NOMO-1 treated with dmso at 0.1 percent for 144 hours (cell line): ENCODE results near the gene ITGAL.
"Not testable (repeated sequence)": the region's sequence is repeated elsewhere in the genome, so short reads cannot be mapped to it uniquely, and the experiment has no call there.

Experiments
- DNase-seq: peaks from one replicate; lab custom pipeline; 2025; ENCODE audit not compliant: unreplicated experiment; lab: John Stamatoyannopoulos, UW

Gene ITGAL

GRCh38 chr16:30491744-30492308 is 19.3 kb downstream of the ITGAL start:
- no peak for DNase-seq

DNA sequence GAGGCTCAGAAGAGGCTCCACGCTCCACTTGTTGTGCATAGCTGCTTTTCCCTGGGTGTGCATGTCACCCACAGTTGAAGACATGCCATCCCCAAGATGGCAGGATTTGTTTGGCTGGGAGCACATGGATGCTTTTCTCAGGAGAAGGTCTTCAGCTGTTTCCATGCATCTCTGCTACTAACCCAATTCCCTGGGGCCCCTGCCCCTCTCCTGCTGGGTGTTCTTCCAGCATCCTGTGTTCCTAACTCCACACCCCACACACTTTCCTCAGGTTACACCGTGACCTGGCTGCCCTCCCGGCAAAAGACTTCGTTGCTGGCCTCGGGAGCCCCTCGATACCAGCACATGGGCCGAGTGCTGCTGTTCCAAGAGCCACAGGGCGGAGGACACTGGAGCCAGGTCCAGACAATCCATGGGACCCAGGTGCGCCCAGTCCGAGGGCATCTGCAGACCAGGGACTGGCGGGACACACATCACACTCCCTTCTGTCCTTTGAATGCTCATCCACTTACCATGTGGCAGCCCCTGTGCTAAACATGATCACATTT is 21.5 kb downstream of the ITGAL start:
- no peak for DNase-seq

GRCh38 chr16:30494709-30495108 is 22.2 kb downstream of the ITGAL start:
- DNase-seq = no peak

DNA sequence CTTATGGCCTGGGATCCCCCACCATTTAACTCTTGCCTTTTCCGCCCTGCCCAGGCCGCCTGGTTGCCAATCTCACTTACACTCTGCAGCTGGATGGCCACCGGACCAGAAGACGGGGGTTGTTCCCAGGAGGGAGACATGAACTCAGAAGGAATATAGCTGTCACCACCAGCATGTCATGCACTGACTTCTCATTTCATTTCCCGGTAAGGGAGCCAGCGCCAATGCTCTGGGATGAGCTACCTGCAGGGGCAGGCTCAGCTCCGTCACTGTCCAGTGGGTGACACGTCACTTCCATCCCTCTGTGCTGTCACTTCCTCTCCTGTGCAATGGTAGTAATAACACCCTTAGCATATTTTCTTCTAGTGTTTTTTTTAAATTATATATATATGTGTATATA is 26.7 kb downstream of the ITGAL start:
- DNase-seq = no peak

- DNase-seq = no peak
These were observed 31.1 kb downstream of the ITGAL start for GRCh38 chr16:30503403-30504296.

DNA sequence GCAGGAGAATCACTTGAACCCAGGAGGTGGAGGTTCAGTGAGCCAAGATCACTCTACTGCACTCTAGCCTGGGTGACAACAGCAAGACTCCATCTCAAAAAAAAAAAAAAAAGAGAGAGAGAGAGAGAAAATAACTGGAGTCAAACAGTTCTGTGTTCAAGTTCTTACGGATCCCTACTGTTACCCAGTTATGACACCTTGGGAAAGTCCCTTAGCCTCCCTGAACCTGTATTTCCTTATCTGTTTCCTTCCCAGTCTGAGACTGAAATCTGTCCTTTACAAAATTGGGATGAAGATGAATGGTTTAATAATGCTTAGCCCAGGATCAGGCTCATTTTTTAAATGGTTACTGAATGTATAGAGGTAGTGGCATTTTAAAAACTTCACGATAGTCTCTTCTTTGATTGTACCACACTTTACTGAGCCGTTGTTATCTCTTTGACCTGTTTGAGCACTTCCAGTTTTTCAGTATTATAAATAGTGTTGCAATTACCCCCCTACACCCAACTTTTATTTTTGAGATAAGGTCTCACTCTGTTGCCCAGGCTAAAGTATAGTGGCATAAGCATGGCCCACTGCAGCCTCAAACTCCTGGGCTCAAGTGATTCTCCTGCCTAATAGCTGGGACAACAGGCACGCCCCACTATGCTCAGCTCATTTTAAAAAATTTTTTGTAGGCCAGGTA is 36.7 kb downstream of the ITGAL start:
- DNase-seq = no peak

DNA sequence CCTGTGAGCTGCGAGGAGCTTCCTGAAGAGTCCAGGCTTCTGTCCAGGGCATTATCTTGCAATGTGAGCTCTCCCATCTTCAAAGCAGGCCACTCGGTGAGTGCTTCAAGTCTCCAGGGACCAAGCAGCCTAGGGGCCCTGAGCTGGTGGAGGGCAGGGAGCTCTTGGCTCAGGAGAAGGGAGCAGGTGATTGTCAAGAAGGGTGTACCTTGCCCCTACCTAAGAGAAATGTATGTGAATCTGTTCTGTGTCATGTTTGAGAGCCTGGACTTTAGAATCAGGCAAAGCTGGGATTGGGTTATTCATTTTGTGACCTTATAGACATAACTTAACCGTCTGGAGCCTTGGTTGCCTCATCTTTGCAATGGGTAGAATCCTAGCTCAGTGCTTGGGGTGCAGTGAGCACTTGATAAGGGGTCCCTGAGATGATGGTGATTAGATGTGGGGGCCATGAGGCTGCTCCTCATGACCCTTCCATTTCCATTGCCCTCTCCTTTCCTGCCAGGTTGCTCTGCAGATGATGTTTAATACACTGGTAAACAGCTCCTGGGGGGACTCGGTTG is 37.9 kb downstream of the ITGAL start:
- no peak for DNase-seq

DNA sequence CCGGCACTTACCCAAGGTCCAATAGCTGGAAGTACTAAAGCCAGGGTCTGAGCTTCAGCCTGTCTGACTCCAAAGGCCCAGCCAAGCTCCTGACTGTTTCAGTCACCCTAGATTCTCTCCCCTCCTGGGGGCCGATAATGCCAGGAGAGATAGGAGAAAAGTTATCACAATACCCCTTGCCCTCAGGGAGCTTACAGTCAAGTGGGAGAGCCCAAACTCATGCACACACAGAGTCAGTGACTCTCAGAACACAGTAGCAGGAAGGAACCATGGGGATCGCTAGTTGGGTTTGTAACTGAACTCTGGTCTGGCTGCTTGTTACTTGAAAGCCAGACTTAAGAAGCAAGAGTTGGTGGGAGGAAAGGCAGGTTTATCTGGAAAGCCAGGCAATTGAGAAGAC is 39.0 kb downstream of the ITGAL start:
- no peak for DNase-seq

GRCh38 chr16:30515275-30515674 is 42.7 kb downstream of the ITGAL start:
- no peak for DNase-seq

GRCh38 chr16:30518552-30518951 is 46.0 kb downstream of the ITGAL start:
- DNase-seq = no peak

GRCh38 chr16:30519120-30520049 is 46.8 kb downstream of the ITGAL start:
- no peak for DNase-seq

DNA sequence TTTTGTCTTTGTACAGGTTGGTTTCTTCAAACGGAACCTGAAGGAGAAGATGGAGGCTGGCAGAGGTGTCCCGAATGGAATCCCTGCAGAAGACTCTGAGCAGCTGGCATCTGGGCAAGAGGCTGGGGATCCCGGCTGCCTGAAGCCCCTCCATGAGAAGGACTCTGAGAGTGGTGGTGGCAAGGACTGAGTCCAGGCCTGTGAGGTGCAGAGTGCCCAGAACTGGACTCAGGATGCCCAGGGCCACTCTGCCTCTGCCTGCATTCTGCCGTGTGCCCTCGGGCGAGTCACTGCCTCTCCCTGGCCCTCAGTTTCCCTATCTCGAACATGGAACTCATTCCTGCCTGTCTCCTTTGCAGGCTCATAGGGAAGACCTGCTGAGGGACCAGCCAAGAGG is 48.9 kb downstream of the ITGAL start:
- DNase-seq = no peak

DNA sequence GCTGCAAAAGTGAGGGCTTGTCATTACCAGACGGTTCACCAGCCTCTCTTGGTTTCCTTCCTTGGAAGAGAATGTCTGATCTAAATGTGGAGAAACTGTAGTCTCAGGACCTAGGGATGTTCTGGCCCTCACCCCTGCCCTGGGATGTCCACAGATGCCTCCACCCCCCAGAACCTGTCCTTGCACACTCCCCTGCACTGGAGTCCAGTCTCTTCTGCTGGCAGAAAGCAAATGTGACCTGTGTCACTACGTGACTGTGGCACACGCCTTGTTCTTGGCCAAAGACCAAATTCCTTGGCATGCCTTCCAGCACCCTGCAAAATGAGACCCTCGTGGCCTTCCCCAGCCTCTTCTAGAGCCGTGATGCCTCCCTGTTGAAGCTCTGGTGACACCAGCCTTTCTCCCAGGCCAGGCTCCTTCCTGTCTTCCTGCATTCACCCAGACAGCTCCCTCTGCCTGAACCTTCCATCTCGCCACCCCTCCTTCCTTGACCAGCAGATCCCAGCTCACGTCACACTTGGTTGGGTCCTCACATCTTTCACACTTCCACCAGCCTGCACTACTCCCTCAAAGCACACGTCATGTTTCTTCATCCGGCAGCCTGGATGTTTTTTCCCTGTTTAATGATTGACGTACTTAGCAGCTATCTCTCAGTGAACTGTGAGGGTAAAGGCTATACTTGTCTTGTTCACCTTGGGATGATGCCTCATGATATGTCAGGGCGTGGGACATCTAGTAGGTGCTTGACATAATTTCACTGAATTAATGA is 49.5 kb downstream of the ITGAL start:
- no peak for DNase-seq

DNA sequence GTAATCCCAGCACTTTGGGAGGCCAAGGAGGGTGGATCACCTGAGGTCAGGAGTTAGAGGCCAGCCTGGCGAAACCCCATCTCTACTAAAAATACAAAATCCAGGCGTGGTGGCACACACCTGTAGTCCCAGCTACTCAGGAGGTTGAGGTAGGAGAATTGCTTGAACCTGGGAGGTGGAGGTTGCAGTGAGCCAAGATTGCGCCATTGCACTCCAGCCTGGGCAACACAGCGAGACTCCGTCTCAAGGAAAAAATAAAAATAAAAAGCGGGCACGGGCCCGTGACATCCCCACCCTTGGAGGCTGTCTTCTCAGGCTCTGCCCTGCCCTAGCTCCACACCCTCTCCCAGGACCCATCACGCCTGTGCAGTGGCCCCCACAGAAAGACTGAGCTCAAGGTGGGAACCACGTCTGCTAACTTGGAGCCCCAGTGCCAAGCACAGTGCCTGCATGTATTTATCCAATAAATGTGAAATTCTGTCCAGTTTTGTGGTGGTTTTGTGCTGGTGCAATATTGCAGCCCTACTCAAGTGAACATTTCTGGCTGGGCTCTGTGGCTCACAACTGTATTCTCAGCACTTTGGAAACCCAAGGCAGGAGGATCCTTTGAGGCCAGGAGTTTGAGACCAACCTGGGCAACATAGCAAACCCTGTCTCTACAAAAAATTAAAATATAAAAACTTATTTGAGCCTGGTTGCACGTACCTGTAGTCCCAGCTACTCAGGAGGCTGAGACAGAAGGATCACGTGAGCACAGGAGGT is 50.3 kb downstream of the ITGAL start:
- not testable (repeated sequence) for DNase-seq

DNA sequence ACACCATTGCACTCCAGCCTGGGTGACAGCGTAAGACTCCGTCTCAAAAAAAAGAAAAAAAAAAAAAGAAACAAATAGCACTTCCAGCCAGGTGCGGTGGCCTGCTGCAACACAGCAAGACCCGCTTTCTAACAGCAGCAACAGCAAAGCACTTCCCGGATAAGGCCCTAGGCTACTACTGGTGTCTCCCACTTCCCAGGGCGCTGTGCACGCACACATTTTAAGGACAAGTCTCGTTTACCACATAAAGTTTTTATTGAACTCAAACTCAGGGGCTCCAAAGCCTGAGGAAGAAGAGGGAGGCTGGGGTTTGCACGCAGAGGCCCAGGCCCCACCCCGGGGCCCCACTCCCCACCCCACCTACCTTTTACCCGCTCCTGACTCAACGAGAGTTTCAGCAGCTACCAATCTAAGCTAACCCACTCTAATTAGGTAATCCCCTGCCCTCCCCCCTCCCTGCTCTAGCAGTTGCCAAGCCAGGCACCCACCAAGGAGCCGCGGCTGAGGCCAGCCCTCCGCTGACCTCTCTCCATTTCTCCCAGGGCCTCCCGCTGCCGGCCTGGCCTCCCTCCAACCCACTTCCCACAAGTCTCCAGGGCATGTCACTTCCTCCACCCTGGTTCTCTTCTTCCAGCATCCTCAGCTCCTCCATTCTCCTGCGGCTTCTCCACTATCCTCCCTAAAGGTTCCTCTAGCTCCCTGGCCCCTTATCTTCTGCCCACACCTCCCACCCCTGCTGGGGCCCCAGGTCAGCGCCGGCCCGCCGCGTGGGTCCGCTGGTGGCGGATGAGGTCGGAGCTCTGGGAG is 51.4 kb downstream of the ITGAL start:
- no peak for DNase-seq

DNA sequence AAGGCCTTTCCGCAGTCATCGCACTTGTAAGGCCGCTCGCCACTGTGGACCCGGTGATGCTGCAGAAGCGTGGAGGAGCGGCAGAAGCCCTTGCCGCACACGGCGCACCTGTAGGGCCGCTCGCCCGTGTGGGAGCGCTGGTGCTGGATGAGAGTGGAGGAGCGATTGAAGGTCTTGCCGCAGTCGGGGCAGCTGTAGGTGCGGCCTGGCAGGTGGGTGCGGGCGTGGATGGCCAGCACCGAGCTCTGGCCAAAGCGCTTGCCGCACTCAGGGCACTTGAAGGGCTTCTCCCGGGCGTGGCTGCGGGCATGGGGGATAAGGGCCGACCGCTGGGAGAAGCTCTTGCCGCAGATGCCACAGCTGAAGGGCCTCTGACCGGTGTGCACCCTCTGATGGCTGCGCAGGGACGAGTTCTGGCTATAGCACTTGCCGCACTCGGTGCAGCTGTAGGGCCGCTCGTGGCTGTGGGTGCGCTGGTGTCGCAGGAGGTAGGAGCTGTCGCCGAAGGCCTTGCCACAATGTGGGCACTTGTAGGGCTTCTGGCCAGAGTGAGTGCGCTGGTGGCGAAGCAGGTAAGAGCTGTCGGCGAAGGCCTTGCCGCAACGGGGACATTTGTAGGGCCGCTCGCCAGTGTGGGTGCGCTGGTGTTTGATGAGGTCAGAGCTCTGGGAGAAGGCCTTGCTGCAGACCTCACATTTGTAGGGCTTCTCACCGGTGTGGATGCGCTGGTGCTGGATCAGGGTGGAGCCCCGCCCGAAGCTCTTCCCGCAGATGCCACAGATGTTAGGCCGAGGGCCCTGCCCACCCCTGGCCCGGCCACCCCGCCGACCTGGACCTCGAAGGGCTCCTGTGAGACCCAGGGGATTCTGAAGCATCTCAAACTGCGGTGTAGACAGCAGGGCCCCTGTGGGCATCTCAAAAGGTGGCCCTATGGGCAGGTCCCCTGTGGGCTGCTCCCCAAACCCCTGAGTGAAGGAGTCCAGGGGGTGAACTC is 52.3 kb downstream of the ITGAL start:
- no peak for DNase-seq

DNA sequence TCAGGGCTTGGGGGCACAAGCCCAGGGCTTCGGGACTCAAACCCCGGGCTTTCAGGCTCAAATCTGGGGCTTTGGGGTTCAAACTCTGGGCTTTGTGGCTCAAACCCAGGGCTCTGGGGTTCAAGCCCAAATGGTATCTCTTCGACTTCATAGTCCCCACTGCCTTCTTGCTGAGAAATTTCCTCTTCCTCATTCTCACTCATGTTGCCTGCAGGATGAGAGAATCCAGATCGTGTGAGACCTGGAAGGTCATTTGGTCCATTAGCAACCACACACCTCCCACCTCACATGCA is 53.2 kb downstream of the ITGAL start:
- DNase-seq = no peak
